T-helper 9 cell (primary cell): ENCODE results near the gene ADAP1.

Experiments used
- DNase-seq: peaks from one replicate; pipeline ENCODE4 v3.0.0-alpha.2; 2020

Gene ADAP1

GRCh38 chr7:892648-893593 is 61.6 kb downstream of the ADAP1 start:
- no peak for DNase-seq

- DNase-seq, result no peak
Measured at GRCh38 chr7:891805-892204, 62.7 kb downstream of the ADAP1 start.

- no peak for DNase-seq
Measured at GRCh38 chr7:891291-891690, 63.2 kb downstream of the ADAP1 start.

- DNase-seq, result no peak
Measured at GRCh38 chr7:890868-891267, 63.6 kb downstream of the ADAP1 start.

- no peak for DNase-seq
Measured at GRCh38 chr7:889391-889790, 65.1 kb downstream of the ADAP1 start.

GRCh38 chr7:889025-889390 is 65.5 kb downstream of the ADAP1 start:
- no peak for DNase-seq

- DNase-seq, result no peak
Measured at GRCh38 chr7:888081-889024, 66.1 kb downstream of the ADAP1 start.

- DNase-seq, result no peak
Measured at GRCh38 chr7:887488-887820, 67.0 kb downstream of the ADAP1 start.

GRCh38 chr7:886626-887487 is 67.6 kb downstream of the ADAP1 start:
- DNase-seq, result no peak

- no peak for DNase-seq
Measured at GRCh38 chr7:885893-886625, 68.4 kb downstream of the ADAP1 start.

GRCh38 chr7:885261-885892 is 69.1 kb downstream of the ADAP1 start:
- no peak for DNase-seq

- no peak for DNase-seq
Measured at GRCh38 chr7:884191-885003, 70.1 kb downstream of the ADAP1 start.

- no peak for DNase-seq
Measured at GRCh38 chr7:883055-884021, 71.1 kb downstream of the ADAP1 start.

GRCh38 chr7:882336-883035 is 72.0 kb downstream of the ADAP1 start:
- no peak for DNase-seq

- no peak for DNase-seq
Measured at GRCh38 chr7:881441-882234, 72.8 kb downstream of the ADAP1 start.

- DNase-seq, result no peak
Measured at GRCh38 chr7:880450-880849, 74.0 kb downstream of the ADAP1 start.

GRCh38 chr7:879706-880105 is 74.8 kb downstream of the ADAP1 start:
- DNase-seq, result no peak

GRCh38 chr7:879093-879492 is 75.4 kb downstream of the ADAP1 start:
- no peak for DNase-seq
